ENCODE results near the gene TSNAX. TPM values are rescaled to one million over a fixed set of nuclear protein-coding genes. Genes with fewer than 3 reads are reported as not detected.

The TSNAX gene
- total RNA-seq, 1 donor from 2014 or later = 35.6 TPM

DNA sequence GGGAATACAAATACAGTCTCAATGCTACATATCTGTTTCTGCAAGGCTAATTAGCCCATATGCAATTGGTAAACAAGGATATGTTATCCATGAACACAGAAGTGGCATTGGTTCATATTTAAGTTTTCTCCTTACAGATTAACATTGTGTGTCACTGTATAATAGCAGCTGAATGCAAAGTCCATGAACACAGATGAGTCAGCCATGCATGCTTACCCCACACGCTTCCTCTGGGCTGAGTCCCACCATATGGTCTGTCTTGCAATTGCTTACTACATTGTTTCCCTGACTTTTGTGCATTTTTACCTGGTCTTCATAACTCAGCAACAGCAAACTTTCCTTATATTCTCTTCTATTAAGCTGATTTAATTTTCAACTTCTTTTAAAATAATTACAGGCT lies 41.5 kb upstream of the TSNAX start:
- no peaks in the 10 kb centered on the region for H3K36me3 Mint-ChIP-seq (ENCODE audit: insufficient read depth)
- no peak for DNase-seq (ENCODE audit: low spot score, unreplicated experiment)
- TF ChIP-seq CTCF (IDR thresholded peaks at IDR 0.05; ENCODE audit: unreplicated experiment) = no peak
- H3K27ac Mint-ChIP-seq = no peak overlapping the region
- no peaks in the 10 kb centered on the region for H3K4me1 Mint-ChIP-seq (ENCODE audit: low read depth)
- H3K27me3 Mint-ChIP-seq = no peaks in the 10 kb centered on the region
- no peaks in the 10 kb centered on the region for H3K9me3 Mint-ChIP-seq (ENCODE audit: low read depth)
- no peak overlapping the region for H3K4me3 Mint-ChIP-seq (ENCODE audit: low read depth)

- Mint-ChIP-seq H3K27ac (no peak overlapping the region), H3K4me1 (ENCODE audit: low read depth) (no peaks in the 10 kb centered on the region), H3K27me3 (no peaks in the 10 kb centered on the region), H3K36me3 (ENCODE audit: insufficient read depth) (no peaks in the 10 kb centered on the region), H3K9me3 (ENCODE audit: low read depth) (no peaks in the 10 kb centered on the region), H3K4me3 (ENCODE audit: low read depth) (no peak overlapping the region)
- TF ChIP-seq CTCF (IDR thresholded peaks at IDR 0.05; ENCODE audit: unreplicated experiment) = no peak
- DNase-seq (ENCODE audit: low spot score, unreplicated experiment) = no peak
Measured at GRCh38 chr1:231487910-231488309, 40.6 kb upstream of the TSNAX start.

- H3K4me3 Mint-ChIP-seq (ENCODE audit: low read depth) = no peak overlapping the region
- peaks cover 13% of the 10 kb centered on the region for H3K9me3 Mint-ChIP-seq (ENCODE audit: low read depth)
- no peaks in the 10 kb centered on the region for H3K36me3 Mint-ChIP-seq (ENCODE audit: insufficient read depth)
- no peak for DNase-seq (ENCODE audit: low spot score, unreplicated experiment)
- H3K27ac Mint-ChIP-seq = no peak overlapping the region
- H3K4me1 Mint-ChIP-seq (ENCODE audit: low read depth) = no peaks in the 10 kb centered on the region
- H3K27me3 Mint-ChIP-seq = no peaks in the 10 kb centered on the region
- TF ChIP-seq CTCF (IDR thresholded peaks at IDR 0.05; ENCODE audit: unreplicated experiment) = no peak
Measured at GRCh38 chr1:231493421-231494185, 34.9 kb upstream of the TSNAX start.

- H3K4me1 Mint-ChIP-seq (ENCODE audit: low read depth) = no peaks in the 10 kb centered on the region
- H3K36me3 Mint-ChIP-seq (ENCODE audit: insufficient read depth) = no peaks in the 10 kb centered on the region
- H3K27ac Mint-ChIP-seq = no peak overlapping the region
- no peaks in the 10 kb centered on the region for H3K27me3 Mint-ChIP-seq
- TF ChIP-seq CTCF (IDR thresholded peaks at IDR 0.05; ENCODE audit: unreplicated experiment) = no peak
- DNase-seq (ENCODE audit: low spot score, unreplicated experiment) = no peak
- H3K4me3 Mint-ChIP-seq (ENCODE audit: low read depth) = no peak overlapping the region
- peaks cover 18% of the 10 kb centered on the region for H3K9me3 Mint-ChIP-seq (ENCODE audit: low read depth)
Measured at GRCh38 chr1:231494439-231495110, 33.9 kb upstream of the TSNAX start.

DNA sequence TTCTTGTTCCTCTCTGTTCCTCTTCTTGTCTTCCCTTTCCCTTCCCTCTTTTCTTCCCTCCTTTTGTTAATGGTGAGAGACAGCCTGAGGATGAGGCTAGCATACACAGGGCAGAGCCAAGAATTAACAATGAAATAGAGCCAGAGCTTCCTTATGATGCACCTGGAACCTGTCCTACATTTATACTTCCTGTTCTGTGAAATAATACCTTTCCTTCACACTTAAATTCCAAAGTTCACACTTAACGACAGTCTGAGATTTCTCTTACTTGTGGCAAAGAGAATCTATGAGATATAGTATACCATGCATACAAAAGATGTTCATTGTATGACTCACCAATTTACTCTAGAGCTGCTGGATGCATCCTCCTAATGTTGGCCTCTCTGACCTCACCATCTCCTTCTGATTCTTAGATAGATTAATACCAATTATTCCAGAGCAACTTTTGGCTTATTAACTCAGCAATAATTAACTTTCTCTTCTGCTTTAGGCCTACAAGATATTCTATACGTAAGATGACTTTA lies 30.8 kb upstream of the TSNAX start:
- Mint-ChIP-seq H3K36me3 (ENCODE audit: insufficient read depth) (no peaks in the 10 kb centered on the region), H3K27me3 (no peaks in the 10 kb centered on the region), H3K27ac (no peak overlapping the region), H3K4me3 (ENCODE audit: low read depth) (no peak overlapping the region), H3K9me3 (ENCODE audit: low read depth) (peaks cover 26% of the 10 kb centered on the region), H3K4me1 (ENCODE audit: low read depth) (no peaks in the 10 kb centered on the region)
- TF ChIP-seq CTCF (IDR thresholded peaks at IDR 0.05; ENCODE audit: unreplicated experiment) = no peak
- no peak for DNase-seq (ENCODE audit: low spot score, unreplicated experiment)
